SU-DHL-6 (cell line): ENCODE measurements around the gene SSR3.
"Not testable (repeated sequence)": the region's sequence is repeated elsewhere in the genome, so short reads cannot be mapped to it uniquely, and the experiment has no call there.

Experiments used
- H2AFZ ChIP-seq: fragments of 200-600 bp; sonication (generic); 2 replicates; pipeline ENCODE4 v1.6.1; 2014; ENCODE audit warnings: low read depth, mild to moderate bottlenecking, moderate library complexity, mixed read lengths, antibody characterized with exemption, low read length; ENCODE audit not compliant: severe bottlenecking
- H3F3A ChIP-seq: fragments of 200-600 bp; shearing (Covaris generic); 2 replicates; pipeline ENCODE4 v1.6.0; 2016; ENCODE audit warnings: antibody characterized with exemption, mild to moderate bottlenecking; ENCODE audit not compliant: insufficient read depth
- H3K27ac ChIP-seq: fragments of 200-600 bp; sonication (generic); 2 replicates; pipeline ENCODE4 v1.5.1; 2016; ENCODE audit warnings: low read depth, mild to moderate bottlenecking, low read length, moderate library complexity, mixed read lengths
- H3K27me3 ChIP-seq: fragments of 200-600 bp; sonication (generic), shearing (Covaris generic); 2 replicates; pipeline ENCODE4 v1.6.0; 2014; ENCODE audit warnings: mild to moderate bottlenecking, low read length
- H3K36me3 ChIP-seq: fragments of 200-600 bp; sonication (generic); 2 replicates; pipeline ENCODE4 v1.6.1; 2014; ENCODE audit warnings: mild to moderate bottlenecking, low read length, mixed read lengths
- H3K4me2 ChIP-seq: fragments of 300-600, 200-600 bp; shearing (Covaris generic), sonication (generic); 2 replicates; pipeline ENCODE4 v1.6.0; 2014; ENCODE audit warnings: low read length, low read depth, mild to moderate bottlenecking; ENCODE audit not compliant: poor library complexity, severe bottlenecking
- H3K4me3 ChIP-seq: fragments of 200-600 bp; sonication (generic); 2 replicates; pipeline ENCODE4 v1.5.1; 2014; ENCODE audit warnings: antibody characterized with exemption, low read length, mild to moderate bottlenecking, mixed read lengths; ENCODE audit not compliant: insufficient read depth, poor library complexity, severe bottlenecking
- H3K79me2 ChIP-seq: fragments of 200-600 bp; sonication (generic); 2 replicates; pipeline ENCODE4 v1.6.1; 2014; ENCODE audit warnings: mild to moderate bottlenecking, low read length, moderate library complexity; ENCODE audit not compliant: insufficient read depth
- H3K9ac ChIP-seq: fragments of 200-600 bp; sonication (generic); 2 replicates; pipeline ENCODE4 v1.7.0; 2014; ENCODE audit warnings: mild to moderate bottlenecking, low read length
- H3K9me2 ChIP-seq: fragments of 200-600 bp; sonication (generic); replicated peaks from 2 replicates; pipeline ENCODE4 v1.6.1; 2014; ENCODE audit warnings: low read length; ENCODE audit not compliant: insufficient read depth
- H3K9me3 ChIP-seq: fragments of 200-600 bp; sonication (generic); 2 replicates; pipeline ENCODE4 v1.6.1; 2014; ENCODE audit warnings: low read length, mixed read lengths; ENCODE audit not compliant: insufficient read depth
- H4K20me1 ChIP-seq: fragments of 200-600 bp; sonication (generic); 2 replicates; pipeline ENCODE4 v1.6.1; 2014; ENCODE audit warnings: low read depth, mild to moderate bottlenecking, antibody characterized with exemption, low read length, moderate library complexity, mixed read lengths
- EZH2phosphoT487 ChIP-seq: fragments of 200-600 bp; sonication (generic), shearing (Covaris generic); conservative IDR thresholded peaks from 2 replicates; pipeline ENCODE4 v1.6.1; 2018; ENCODE audit warnings: mild to moderate bottlenecking, antibody characterized with exemption, low read length, moderate library complexity, mixed read lengths
- TF ChIP-seq, protein P1 (sequence below): fragments of 200-600 bp; sonication (generic); IDR thresholded peaks from one replicate; pipeline ENCODE4 v1.5.1; 2017; ENCODE audit warnings: antibody characterized with exemption, mild to moderate bottlenecking, low read length, moderate library complexity; ENCODE audit not compliant: insufficient read depth, poor library complexity, severe bottlenecking

SSR3 gene

GRCh38 chr3:156576651-156577348 lies 21.9 kb upstream of the SSR3 start:
- Histone ChIP-seq H3K36me3 (no peaks in the 10 kb centered on the region), H3K9ac (no peak overlapping the region), H3K79me2 (no peaks in the 10 kb centered on the region), H3K27ac (no peak overlapping the region), H4K20me1 (no peaks in the 10 kb centered on the region), H2AFZ (no peak overlapping the region), H3K27me3 (no peaks in the 10 kb centered on the region), H3K4me2 (no peak overlapping the region), H3K4me3 (no peak overlapping the region), H3K9me3 (no peaks in the 10 kb centered on the region), H3K9me2 (no peaks in the 10 kb centered on the region), H3F3A (no peaks in the 10 kb centered on the region)
- TF ChIP-seq, protein P1, sequence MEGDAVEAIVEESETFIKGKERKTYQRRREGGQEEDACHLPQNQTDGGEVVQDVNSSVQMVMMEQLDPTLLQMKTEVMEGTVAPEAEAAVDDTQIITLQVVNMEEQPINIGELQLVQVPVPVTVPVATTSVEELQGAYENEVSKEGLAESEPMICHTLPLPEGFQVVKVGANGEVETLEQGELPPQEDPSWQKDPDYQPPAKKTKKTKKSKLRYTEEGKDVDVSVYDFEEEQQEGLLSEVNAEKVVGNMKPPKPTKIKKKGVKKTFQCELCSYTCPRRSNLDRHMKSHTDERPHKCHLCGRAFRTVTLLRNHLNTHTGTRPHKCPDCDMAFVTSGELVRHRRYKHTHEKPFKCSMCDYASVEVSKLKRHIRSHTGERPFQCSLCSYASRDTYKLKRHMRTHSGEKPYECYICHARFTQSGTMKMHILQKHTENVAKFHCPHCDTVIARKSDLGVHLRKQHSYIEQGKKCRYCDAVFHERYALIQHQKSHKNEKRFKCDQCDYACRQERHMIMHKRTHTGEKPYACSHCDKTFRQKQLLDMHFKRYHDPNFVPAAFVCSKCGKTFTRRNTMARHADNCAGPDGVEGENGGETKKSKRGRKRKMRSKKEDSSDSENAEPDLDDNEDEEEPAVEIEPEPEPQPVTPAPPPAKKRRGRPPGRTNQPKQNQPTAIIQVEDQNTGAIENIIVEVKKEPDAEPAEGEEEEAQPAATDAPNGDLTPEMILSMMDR = no peak
- TF ChIP-seq EZH2phosphoT487 = no peak

DNA sequence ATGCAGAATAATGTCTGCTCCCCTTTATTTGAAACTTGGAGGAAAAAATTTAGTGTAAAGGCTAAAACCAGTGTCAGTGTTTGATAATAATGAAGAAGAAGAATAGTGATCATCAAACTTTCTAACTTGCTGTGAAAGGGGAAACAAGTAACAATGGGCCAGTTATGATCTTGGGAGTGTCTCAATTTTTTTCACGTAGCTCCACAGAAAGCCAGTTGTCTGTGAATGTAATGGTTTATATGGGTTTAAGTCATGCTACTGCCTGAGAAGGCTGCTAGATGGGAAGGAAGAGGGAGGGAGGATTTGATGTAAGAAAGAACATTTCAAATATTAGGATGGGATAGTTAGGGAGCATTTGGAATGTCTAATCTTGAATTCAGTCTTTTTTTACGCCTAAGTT lies 21.1 kb upstream of the SSR3 start:
- Histone ChIP-seq H3K79me2 (no peaks in the 10 kb centered on the region), H3K9me3 (no peaks in the 10 kb centered on the region)

GRCh38 chr3:156575641-156576040 lies 20.7 kb upstream of the SSR3 start:
- H3K36me3 ChIP-seq = no peaks in the 10 kb centered on the region
- H3F3A ChIP-seq = no peaks in the 10 kb centered on the region
- no peak overlapping the region for H2AFZ ChIP-seq
- no peak overlapping the region for H3K4me3 ChIP-seq
- H3K79me2 ChIP-seq = no peaks in the 10 kb centered on the region
- no peaks in the 10 kb centered on the region for H3K27me3 ChIP-seq
- no peak overlapping the region for H3K27ac ChIP-seq
- H3K4me2 ChIP-seq = no peak overlapping the region
- no peak for TF ChIP-seq EZH2phosphoT487
- H3K9ac ChIP-seq = no peak overlapping the region
- H3K9me3 ChIP-seq = no peaks in the 10 kb centered on the region
- no peaks in the 10 kb centered on the region for H4K20me1 ChIP-seq
- no peaks in the 10 kb centered on the region for H3K9me2 ChIP-seq

More for the DNA sequence above, 21.1 kb upstream of the SSR3 start:
- Histone ChIP-seq H3K27ac (no peak overlapping the region), H2AFZ (no peak overlapping the region), H3K36me3 (no peaks in the 10 kb centered on the region), H3F3A (no peaks in the 10 kb centered on the region), H3K9ac (no peak overlapping the region), H3K27me3 (no peaks in the 10 kb centered on the region), H3K9me2 (no peaks in the 10 kb centered on the region), H4K20me1 (no peaks in the 10 kb centered on the region), H3K4me3 (no peak overlapping the region), H3K4me2 (no peak overlapping the region)
- TF ChIP-seq, protein P1 = no peak
- no peak for TF ChIP-seq EZH2phosphoT487

- not testable (repeated sequence) for H3K36me3 ChIP-seq, H3K4me2 ChIP-seq, H3K4me3 ChIP-seq, H3F3A ChIP-seq, H3K27ac ChIP-seq, H4K20me1 ChIP-seq, H3K9me2 ChIP-seq, H2AFZ ChIP-seq, H3K27me3 ChIP-seq, H3K79me2 ChIP-seq, H3K9me3 ChIP-seq, H3K9ac ChIP-seq
Observed at GRCh38 chr3:156569881-156570280, 15.0 kb upstream of the SSR3 start.

- not testable (repeated sequence) for H3K36me3 ChIP-seq, H3K4me2 ChIP-seq, H3K9ac ChIP-seq, H3K79me2 ChIP-seq, H3K27me3 ChIP-seq, H4K20me1 ChIP-seq, H3K9me3 ChIP-seq, H3K4me3 ChIP-seq, H2AFZ ChIP-seq, H3K9me2 ChIP-seq, H3K27ac ChIP-seq, H3F3A ChIP-seq
Observed at GRCh38 chr3:156569016-156569415, 14.1 kb upstream of the SSR3 start.
